Gastroesophageal sphincter (tissue), 3 donors: ENCODE results near the gene PFKFB2.

Experiments used
- EP300 ChIP-seq: sonication (generic); formaldehyde crosslinking; IDR thresholded peaks from one replicate; pipeline ENCODE4 v1.6.1; 2017; ENCODE audit warnings: antibody characterized with exemption, mild to moderate bottlenecking
- POLR2A ChIP-seq, 2 donors: fragments of 450-650 bp; IDR thresholded peaks; one replicate each; pipeline ENCODE4 v1.6.1; 2017; ENCODE audit warnings: antibody characterized with exemption in 2 of 2, mild to moderate bottlenecking in 2 of 2, moderate library complexity in 1 of 2
- POLR2AphosphoS5 ChIP-seq: sonication (generic); formaldehyde crosslinking; IDR thresholded peaks from one replicate; pipeline ENCODE4 v1.6.1; 2017; ENCODE audit warnings: antibody characterized with exemption
- TF ChIP-seq, protein P1 (sequence below), 4 experiments: fragments of 200-600 bp in 2 of 4; fragments of 450-650 bp in 2 of 4; sonication (generic) in 1 of 4; IDR thresholded peaks; one replicate each; pipeline ENCODE4 v1.5.1; 2017 to 2019; ENCODE audit warnings: antibody characterized with exemption in 4 of 4, mild to moderate bottlenecking in 2 of 4, moderate library complexity in 2 of 4

DNA sequence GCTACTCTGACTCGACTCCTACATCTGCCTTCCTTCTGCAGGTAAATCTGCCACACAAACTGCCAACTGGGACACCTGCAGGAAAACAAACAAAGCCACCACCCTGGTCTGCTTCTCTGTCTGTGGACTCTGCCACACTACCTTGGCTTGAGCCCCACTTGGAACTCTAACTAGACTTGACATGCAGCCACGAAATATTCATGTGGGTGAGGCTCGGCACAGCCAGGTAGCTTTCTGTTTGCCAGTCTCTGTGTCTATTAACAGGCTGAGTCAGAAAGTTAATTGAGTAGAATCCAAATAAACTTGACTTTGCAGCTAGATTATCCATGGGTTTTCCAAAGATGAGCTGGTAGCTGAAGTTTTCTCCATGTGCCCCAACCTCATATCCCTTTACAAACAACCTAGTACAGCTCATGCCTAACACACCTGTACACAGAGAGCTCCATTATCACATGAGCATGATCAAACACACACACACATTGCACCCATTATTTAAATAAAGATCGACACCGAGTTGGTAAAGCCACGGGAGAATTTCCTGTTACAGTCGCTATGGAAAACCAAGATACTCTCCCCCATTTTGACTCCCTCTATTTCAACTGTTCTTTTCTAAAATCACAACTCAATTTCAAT lies 21.3 kb upstream of the PFKFB2 start:
- TF ChIP-seq, protein P1, sequence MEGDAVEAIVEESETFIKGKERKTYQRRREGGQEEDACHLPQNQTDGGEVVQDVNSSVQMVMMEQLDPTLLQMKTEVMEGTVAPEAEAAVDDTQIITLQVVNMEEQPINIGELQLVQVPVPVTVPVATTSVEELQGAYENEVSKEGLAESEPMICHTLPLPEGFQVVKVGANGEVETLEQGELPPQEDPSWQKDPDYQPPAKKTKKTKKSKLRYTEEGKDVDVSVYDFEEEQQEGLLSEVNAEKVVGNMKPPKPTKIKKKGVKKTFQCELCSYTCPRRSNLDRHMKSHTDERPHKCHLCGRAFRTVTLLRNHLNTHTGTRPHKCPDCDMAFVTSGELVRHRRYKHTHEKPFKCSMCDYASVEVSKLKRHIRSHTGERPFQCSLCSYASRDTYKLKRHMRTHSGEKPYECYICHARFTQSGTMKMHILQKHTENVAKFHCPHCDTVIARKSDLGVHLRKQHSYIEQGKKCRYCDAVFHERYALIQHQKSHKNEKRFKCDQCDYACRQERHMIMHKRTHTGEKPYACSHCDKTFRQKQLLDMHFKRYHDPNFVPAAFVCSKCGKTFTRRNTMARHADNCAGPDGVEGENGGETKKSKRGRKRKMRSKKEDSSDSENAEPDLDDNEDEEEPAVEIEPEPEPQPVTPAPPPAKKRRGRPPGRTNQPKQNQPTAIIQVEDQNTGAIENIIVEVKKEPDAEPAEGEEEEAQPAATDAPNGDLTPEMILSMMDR (IDR thresholded peaks at IDR 0.05), result no peak
- TF ChIP-seq EP300 (no peak), POLR2A (IDR thresholded peaks at IDR 0.05) (no peak), POLR2AphosphoS5 (no peak)
